Fibroblast of the aortic adventitia (primary cell): ENCODE data around the gene CAMTA1. TPM values are rescaled to one million over a fixed set of nuclear protein-coding genes. Genes with fewer than 3 reads are reported as not detected.

Source experiments
- DNase-seq: peaks from one replicate; pipeline ENCODE4 v3.0.0-alpha.2; 2010; ENCODE audit warnings: low read depth
- H3K4me3 ChIP-seq: 2 replicates; pipeline ENCODE4 v1.5.1; 2011; ENCODE audit warnings: low read depth, mild to moderate bottlenecking, control low read depth, low read length, moderate library complexity
- total RNA-seq: library from RNA; depleted of rRNA; stranded (reverse); fragments of >200 nt; gene quantifications from 2 replicates; pipeline ENCODE4 v1.2.3, GENCODE V29; 2012; ENCODE audit warnings: low replicate concordance
- TF ChIP-seq, protein P1 (sequence below): IDR thresholded peaks from 2 replicates; pipeline ENCODE4 v1.5.1; 2011; ENCODE audit warnings: mild to moderate bottlenecking, low read length, control low read depth, inconsistent platforms; ENCODE audit not compliant: insufficient read depth

Gene CAMTA1
- total RNA-seq, 1 donor, result 91.9 TPM

DNA sequence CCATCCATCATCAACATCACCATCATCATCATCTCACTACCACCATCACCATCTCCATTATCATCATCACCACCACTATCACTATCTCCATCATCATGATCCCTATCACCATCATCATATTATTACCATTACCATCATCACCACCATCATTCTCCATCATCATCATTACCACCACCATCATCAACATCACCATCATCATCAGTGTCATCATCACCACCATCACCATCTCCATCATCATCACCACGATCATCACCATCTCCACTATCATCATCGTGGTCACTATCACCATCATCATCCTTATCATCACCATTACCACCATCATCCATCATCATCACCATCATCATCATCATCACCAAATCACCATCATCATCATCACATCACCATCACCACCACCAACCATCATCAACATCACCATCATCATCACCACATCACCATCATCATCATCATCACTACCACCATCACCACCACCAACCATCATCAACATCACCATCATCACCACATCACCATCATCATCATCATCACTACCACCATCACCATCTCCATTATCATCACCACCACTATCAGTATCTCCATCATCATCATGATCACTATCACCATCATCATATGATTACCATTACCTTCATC lies 783.8 kb downstream of the CAMTA1 start:
- TF ChIP-seq, protein P1, sequence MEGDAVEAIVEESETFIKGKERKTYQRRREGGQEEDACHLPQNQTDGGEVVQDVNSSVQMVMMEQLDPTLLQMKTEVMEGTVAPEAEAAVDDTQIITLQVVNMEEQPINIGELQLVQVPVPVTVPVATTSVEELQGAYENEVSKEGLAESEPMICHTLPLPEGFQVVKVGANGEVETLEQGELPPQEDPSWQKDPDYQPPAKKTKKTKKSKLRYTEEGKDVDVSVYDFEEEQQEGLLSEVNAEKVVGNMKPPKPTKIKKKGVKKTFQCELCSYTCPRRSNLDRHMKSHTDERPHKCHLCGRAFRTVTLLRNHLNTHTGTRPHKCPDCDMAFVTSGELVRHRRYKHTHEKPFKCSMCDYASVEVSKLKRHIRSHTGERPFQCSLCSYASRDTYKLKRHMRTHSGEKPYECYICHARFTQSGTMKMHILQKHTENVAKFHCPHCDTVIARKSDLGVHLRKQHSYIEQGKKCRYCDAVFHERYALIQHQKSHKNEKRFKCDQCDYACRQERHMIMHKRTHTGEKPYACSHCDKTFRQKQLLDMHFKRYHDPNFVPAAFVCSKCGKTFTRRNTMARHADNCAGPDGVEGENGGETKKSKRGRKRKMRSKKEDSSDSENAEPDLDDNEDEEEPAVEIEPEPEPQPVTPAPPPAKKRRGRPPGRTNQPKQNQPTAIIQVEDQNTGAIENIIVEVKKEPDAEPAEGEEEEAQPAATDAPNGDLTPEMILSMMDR, result no peak
- H3K4me3 ChIP-seq, result no peak overlapping the region
- DNase-seq, result no peak

DNA sequence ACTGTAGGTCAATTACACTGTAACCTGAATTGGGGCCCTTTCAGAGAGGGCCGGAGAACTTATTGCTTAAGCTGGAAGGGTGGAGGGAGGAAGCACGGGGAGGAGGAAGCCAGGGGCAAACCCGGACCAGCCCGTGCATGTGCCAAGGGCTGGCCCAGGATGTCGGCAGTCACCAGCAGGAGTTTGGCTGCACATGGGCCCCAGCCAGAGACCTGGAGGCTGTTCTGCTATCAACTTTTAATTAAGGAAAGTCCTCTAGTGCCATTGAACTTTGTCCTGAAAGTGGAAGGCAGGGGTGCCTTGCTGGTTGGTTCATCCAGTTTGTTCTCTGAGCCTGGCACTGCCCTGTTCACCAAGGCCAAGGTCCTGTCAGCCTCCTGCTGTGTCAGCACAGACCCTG lies 785.1 kb downstream of the CAMTA1 start:
- H3K4me3 ChIP-seq, result no peak overlapping the region
- no peak for DNase-seq
- TF ChIP-seq, protein P1, result no peak

DNA sequence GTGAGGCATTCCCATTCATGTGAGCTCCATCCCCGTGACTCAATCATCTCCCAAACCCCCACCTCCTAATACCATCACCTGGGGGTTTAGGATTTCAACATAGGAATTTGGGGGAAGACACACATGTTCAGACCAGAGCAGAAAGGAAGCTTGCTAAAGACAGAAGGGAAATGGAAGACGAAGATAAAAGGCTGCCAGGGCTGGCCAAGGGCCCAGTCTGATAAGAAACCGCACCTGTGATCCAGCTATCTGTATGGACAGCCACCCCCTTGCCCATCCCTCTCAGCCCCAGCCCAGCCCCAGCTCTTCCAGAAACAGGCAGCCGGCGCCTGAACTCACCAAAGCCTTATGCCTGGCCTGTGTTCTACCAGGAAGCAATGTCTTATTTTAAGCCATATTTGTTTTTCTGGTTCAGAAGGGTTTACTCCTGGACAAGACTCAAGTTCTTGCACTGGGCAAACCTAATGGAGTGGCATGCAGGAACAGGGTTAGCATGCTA lies 787.4 kb downstream of the CAMTA1 start:
- DNase-seq, result no peak
- H3K4me3 ChIP-seq, result no peak overlapping the region
- TF ChIP-seq, protein P1, result no peak

DNA sequence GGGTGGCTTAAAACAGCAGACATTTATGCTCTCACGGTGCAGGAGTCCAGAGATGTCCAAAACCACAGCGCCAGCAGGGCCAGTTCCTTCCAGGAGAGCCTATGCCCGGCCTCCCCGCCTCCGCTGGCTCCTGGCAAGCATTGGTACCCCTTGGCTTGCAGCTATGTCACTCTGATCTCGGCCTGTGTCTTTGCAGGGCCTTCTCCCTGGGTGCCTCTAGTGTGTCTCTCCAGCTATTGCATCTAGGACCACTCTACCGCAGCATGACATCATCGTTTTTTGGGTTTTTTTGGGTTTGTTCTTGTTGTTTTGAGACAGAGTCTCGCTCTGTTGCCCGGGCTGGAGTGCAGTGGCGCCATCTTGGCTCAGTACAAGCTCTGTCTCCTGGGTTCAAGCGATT lies 788.2 kb downstream of the CAMTA1 start:
- TF ChIP-seq, protein P1, result no peak

DNA sequence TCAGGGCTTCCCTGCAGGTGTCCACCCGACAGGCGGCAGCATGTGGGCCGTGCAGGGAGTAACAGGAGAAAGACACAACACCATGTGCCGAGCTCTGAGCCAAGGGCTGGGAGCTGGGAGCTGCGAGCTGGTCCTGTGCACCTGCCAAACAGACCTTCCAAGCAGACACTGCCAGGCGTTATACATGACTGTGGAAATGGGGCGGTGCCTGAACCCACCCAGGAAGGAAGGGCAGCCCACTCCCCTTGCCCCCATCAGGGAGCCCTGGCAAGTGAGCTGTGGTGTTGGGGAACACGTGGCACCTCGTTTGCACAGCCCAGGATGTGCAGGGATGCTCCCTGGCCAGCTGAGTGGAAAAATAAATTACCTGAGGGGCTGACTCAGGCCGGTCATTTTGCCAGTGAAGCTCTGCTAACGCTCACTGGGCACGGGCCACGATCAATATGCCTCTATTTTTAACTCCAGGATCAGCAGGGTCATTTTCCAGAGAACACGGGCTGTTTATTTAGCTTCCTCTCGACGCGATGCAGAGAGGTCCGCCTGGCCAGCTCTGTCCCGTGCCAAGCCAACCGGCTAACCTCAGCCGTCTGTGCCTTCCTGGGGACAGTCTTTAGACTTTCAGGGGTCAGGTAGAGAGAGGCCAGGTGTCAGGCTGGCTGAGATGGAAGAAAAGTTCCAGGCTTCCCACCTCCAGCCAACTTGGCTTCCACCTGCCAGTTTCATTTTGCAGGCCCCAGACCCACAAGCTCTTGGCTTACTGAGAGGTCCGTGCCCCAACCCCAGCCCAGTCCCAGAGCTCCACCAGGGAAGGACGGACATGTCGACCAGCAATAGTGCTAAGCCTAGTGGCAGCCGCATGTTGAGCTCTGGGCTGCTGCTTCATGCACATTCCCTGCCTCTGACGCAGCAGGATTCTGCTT lies 789.1 kb downstream of the CAMTA1 start:
- TF ChIP-seq, protein P1, result no peak
- no peak overlapping the region for H3K4me3 ChIP-seq
- no peak for DNase-seq

More for the DNA sequence above, 788.2 kb downstream of the CAMTA1 start:
- H3K4me3 ChIP-seq, result no peak overlapping the region
- DNase-seq, result no peak

DNA sequence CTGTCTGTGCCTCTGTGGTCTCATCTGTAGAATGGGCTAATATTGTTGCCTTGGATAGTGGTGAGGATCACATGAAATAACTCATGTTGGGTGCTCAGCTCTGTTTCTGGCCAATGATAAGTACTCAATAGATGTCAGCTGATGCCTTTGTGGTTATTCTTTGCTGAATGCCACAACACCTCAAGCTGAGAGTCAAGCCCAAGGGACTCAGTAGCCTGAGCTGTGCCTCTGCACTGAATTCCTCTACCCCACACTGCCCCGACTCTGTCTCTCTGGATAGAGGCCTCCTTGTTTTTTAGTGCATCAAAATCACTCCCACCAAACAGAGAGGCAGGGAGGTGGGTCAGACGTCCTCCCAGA lies 789.8 kb downstream of the CAMTA1 start:
- TF ChIP-seq, protein P1, result no peak
- H3K4me3 ChIP-seq, result no peak overlapping the region
- DNase-seq, result no peak
